Stimulated activated CD8-positive, alpha-beta memory T cell treated with anti-CD3 and anti-CD28 coated beads, Interleukin-2, amount 100 ng/mL, for 1 hour (primary cell): ENCODE data around the gene MPRIP.
"Not testable (repeated sequence)": the region's sequence is repeated elsewhere in the genome, so short reads cannot be mapped to it uniquely, and the experiment has no call there.

Source experiments
- DNase-seq, 2 donors: peaks; one replicate each; pipeline ENCODE4 v3.0.0-alpha.2; 2020; ENCODE audit warnings: low read depth in 2 of 2

MPRIP gene

GRCh38 chr17:17013828-17014747 is 28.2 kb upstream of the MPRIP start:
- DNase-seq, result not testable (repeated sequence)

- not testable (repeated sequence) for DNase-seq
These were observed 27.5 kb upstream of the MPRIP start for GRCh38 chr17:17014748-17015124.

GRCh38 chr17:17015230-17015629 is 27.0 kb upstream of the MPRIP start:
- no peak for DNase-seq

GRCh38 chr17:17016199-17017197 is 25.8 kb upstream of the MPRIP start:
- not testable (repeated sequence) for DNase-seq

DNA sequence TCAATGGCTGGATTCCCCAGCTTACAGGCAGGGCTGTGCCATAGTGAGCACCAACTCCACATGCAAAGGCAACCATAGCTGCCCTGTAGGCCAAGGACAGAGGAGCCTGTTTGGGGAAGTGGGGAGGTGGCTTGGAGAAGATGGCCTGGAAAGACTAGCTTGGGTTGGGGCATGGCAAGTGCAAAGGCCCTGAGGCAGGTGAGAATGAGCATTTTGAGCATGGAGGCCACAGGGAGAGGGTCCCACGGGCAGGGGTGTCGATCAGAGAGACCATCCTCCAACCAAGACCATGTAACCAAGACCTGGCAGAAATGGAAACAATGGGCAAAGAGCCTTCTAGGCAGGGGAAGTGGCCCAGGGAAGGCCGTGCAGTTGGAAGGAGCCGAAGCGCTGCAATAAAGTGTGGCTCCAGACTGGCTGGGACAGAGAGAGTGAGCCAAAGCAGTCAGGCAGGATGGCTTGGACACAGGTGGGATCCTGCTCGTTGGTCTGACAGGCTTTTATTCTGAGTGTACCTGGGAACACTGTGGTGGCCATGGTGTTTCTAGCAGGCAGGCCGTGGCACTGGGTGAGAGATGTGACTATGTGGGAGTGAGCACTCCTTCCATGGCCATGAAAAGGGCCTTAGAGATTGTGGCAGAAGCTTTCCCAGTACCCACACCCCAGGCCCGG is 24.8 kb upstream of the MPRIP start:
- no peak for DNase-seq

- DNase-seq, result no peak
These were observed 24.2 kb upstream of the MPRIP start for GRCh38 chr17:17018021-17018441.

DNA sequence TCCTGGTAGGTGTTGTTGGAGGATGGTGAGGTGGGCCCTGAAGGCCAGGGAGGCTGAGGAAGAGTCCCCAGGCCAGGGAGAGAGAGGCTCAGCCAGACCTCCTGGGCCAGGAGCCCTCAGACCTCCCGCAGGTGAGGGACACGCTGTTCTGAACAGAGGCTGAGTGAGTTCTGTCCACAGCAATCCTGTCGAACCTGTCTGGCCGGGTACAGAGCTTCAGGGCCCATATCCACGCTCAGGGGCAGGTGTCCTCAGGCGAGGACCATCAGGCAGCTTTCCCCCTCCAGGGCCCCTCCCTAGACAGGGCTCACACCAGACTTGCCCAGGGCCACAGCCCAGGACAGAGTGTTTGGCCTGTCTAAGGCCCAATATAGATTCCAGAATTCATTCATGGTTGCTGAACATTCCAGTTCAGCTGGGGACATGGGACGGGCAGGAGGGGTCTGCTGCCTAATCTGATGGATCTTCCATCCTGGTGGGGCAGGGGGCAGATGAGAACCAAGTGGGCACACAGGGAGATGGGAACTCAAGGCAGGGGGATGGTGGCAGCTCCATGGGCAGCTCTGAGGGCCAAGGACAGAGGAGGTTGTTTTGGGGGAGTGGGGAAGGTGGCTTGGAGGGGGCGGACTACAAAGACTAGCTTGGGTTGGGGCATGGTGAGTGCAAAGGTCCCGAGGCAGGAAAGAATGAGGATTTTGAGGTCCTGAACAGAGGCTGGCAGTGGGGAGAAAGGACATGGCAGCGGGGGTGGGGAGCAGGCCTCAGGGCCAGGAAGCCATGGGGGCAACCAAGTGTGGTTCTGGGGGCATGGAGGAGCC is 23.4 kb upstream of the MPRIP start:
- no peak for DNase-seq

DNA sequence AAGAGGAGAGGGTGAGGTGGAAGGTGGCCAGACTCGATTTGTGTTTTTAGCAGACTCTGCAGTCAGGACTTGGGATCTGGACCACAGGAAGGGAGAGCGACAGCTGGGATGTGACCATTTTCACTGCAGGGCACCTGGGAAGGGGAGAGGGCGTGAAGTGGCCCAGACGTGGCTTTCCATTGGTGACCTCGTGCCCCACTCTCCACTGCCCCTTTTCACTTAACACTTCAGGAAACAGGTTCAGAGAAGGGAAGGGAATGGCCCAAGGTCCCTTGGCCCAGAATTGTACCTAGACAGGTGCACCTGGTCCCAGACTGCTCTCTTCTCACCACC is 22.9 kb upstream of the MPRIP start:
- DNase-seq, result no peak

DNA sequence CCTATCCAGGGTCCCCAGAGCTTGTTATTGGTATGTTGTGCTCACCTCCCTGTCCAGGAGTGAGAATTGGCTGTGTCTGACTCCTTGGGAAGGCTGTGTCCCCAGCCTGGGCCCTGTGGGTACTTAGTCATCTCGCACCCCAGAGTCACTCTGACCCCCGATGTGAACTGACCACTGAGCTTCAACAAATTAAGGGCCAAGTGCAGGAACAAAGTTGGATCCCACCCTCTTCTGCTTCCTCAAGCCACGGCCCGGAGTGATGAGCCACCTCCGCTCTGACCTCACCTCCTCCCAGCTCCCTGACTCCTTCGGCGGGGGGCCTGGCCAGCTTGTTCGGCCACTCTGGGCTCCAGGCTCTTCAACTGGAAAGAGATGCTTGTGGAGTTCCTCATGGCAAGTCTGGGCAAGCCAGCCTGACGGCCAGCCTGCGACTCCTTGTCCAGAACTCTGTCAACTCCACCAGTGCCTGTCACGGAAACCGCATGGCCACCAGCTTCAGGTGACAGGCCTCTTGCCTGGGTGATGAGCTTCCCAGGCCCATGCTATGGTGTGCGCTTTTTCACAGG is 22.3 kb upstream of the MPRIP start:
- no peak for DNase-seq

- DNase-seq, result no peak
These were observed 21.4 kb upstream of the MPRIP start for GRCh38 chr17:17020821-17021193.

GRCh38 chr17:17021194-17021863 is 20.9 kb upstream of the MPRIP start:
- DNase-seq, result no peak

GRCh38 chr17:17022011-17022410 is 20.2 kb upstream of the MPRIP start:
- DNase-seq, result no peak

DNA sequence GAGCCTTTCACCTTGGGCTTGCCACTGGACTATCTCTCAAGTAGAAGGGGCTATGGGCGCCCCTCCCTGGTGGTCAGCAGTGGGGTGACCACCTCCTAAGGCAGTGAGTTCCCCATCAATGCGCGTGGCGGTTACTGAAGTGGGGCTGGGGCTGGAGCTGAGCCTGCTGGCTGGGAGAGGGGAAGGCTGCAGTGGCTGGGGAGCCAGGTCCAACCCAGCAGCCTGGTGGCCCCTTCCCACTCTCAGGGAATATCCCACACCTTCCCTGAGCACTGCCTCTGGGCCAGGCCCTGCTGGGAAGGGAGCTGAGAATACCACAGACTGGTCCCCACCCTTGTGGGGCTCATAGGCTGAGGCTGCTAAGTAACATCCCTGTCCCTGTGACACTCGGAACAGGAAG is 19.8 kb upstream of the MPRIP start:
- DNase-seq, result no peak

DNA sequence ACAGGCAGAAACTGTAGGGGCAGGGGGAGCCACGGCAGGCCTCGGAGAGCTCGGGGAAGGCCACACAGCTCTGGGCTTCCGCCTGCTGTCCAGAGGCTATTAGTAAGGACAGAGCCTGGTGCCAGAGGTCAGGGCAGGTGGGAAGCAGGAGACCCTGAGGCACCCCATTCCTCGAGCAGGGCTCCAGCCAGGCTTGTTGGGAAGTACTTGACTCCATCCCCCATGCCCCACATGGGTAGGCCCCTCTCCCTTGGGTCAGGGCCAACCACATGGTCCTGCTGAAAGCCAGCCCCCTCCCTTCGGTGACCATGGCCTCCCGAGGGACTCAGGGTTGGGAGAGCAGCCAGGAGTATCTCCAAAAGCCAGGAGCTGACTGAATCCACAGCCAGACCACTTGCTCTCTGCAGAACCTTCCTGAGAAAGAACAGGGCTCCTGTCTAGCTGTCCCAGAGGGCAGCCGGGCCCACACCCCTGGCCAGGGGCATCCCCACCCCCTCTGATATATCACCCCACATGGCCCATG is 17.4 kb upstream of the MPRIP start:
- no peak for DNase-seq

DNA sequence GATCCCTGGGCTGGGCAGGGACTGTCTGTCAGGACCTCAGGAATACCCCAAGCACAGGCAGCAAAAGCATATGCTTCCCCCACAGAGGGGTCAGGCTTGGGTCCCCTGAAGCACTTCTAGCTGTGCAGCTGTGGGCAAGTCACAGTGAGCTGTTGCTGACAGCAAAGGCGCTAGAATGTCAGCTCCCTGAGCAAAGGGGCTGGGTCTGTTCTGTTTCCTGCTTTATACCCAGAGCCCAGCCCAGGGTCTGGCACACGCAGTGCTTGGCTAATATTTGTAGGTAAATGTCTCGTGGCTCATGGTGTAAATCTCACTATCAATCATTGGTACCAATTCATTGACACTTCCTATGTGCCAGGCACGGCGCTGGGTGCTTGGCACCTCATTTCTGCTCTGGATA is 16.6 kb upstream of the MPRIP start:
- no peak for DNase-seq

GRCh38 chr17:17026163-17026562 is 16.1 kb upstream of the MPRIP start:
- no peak for DNase-seq

GRCh38 chr17:17027442-17028058 is 14.7 kb upstream of the MPRIP start:
- DNase-seq, result no peak

DNA sequence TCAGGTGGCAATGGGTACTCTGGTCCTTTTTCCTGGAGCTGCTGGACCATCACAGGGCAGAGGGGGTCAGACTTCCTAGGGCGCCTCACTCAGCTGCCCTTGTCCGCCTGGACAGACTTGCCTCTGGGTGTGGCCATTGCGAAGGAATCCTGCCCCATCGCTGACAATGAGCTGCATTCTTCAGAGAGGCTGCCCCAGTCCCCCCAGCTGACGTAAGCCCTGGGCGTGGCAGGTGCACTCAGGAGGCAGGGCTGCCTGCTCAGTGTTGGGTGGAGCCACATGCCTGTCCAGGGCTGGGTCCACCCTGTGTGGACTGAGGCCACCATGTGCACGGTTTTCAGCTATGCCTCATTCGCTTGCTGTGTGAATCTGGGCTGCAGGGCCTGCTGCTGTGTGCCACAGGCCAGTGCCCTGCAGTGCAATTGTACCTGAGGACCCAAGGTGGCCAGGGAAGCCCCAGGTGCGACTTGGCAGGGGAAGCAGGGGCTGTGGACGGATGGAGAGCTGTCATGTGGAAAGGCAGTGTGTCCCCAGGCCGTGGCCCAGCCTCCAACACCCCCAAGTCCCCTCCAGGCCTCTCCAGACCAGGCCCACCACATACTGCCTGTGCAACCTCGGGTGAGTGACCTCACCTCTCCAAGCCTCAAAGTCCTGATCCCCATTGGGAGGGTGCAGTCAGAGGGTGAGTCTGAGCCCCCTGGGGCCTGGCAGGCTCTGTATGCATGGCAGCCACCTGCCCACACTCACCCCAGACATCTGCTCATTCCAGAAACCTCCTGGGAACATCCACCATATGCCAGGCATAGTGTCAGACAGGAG is 14.0 kb upstream of the MPRIP start:
- no peak for DNase-seq
